Activated naive CD8-positive, alpha-beta T cell treated with anti-CD3 and anti-CD28 coated beads, Interleukin-2, amount 50 U/mL, for 24 hours (primary cell): Measurements from ENCODE around the gene RRP8.

Source experiments
- ATAC-seq: fragments of 150-1000 bp; cut with Tn5 transposase; one replicate; pipeline ENCODE4 v1.10.0; 2021
- DNase-seq: peaks from one replicate; pipeline ENCODE4 v3.0.0; 2021
- H3K27ac Mint-ChIP-seq: one replicate; pipeline ENCODE4 v1.8.0; 2021; ENCODE audit warnings: mild to moderate bottlenecking, mixed read lengths
- H3K27me3 Mint-ChIP-seq: one replicate; pipeline ENCODE4 v1.8.0; 2021; ENCODE audit warnings: mixed read lengths
- H3K36me3 Mint-ChIP-seq: one replicate; pipeline ENCODE4 v1.8.0; 2021; ENCODE audit warnings: low read depth, mixed read lengths
- H3K4me1 Mint-ChIP-seq: one replicate; pipeline ENCODE4 v1.8.0; 2021; ENCODE audit warnings: mixed read lengths
- H3K4me3 Mint-ChIP-seq: one replicate; pipeline ENCODE4 v1.8.0; 2021; ENCODE audit warnings: mild to moderate bottlenecking, moderate library complexity, mixed read lengths
- H3K9me3 Mint-ChIP-seq: one replicate; pipeline ENCODE4 v1.8.0; 2021; ENCODE audit warnings: mixed read lengths

The RRP8 gene

GRCh38 chr11:6565325-6565724 lies 38.1 kb downstream of the RRP8 start:
- H3K4me1 Mint-ChIP-seq, result no peaks in the 10 kb centered on the region
- DNase-seq, result no peak
- H3K27me3 Mint-ChIP-seq, result no peaks in the 10 kb centered on the region
- H3K27ac Mint-ChIP-seq, result no peak overlapping the region
- ATAC-seq, result no peak
- H3K36me3 Mint-ChIP-seq, result peaks cover 3% of the 10 kb centered on the region
- H3K4me3 Mint-ChIP-seq, result no peak overlapping the region
- H3K9me3 Mint-ChIP-seq, result no peaks in the 10 kb centered on the region

- no peak overlapping the region for H3K27ac Mint-ChIP-seq
- no peaks in the 10 kb centered on the region for H3K4me1 Mint-ChIP-seq
- H3K27me3 Mint-ChIP-seq, result no peaks in the 10 kb centered on the region
- no peaks in the 10 kb centered on the region for H3K36me3 Mint-ChIP-seq
- DNase-seq, result no peak
- no peaks in the 10 kb centered on the region for H3K9me3 Mint-ChIP-seq
- ATAC-seq, result no peak
- H3K4me3 Mint-ChIP-seq, result no peak overlapping the region
These were observed 39.7 kb downstream of the RRP8 start for GRCh38 chr11:6563667-6564066.

- Mint-ChIP-seq H3K9me3 (no peaks in the 10 kb centered on the region), H3K4me1 (no peaks in the 10 kb centered on the region), H3K27me3 (no peaks in the 10 kb centered on the region), H3K36me3 (no peaks in the 10 kb centered on the region), H3K4me3 (no peak overlapping the region), H3K27ac (no peak overlapping the region)
- no peak for ATAC-seq
- no peak for DNase-seq
These were observed 40.2 kb downstream of the RRP8 start for GRCh38 chr11:6563121-6563619.

GRCh38 chr11:6561288-6561687 lies 42.1 kb downstream of the RRP8 start:
- no peak for ATAC-seq
- no peaks in the 10 kb centered on the region for H3K9me3 Mint-ChIP-seq
- DNase-seq, result no peak
- H3K4me1 Mint-ChIP-seq, result no peaks in the 10 kb centered on the region
- H3K27ac Mint-ChIP-seq, result no peak overlapping the region
- no peaks in the 10 kb centered on the region for H3K27me3 Mint-ChIP-seq
- no peaks in the 10 kb centered on the region for H3K36me3 Mint-ChIP-seq
- no peak overlapping the region for H3K4me3 Mint-ChIP-seq

DNA sequence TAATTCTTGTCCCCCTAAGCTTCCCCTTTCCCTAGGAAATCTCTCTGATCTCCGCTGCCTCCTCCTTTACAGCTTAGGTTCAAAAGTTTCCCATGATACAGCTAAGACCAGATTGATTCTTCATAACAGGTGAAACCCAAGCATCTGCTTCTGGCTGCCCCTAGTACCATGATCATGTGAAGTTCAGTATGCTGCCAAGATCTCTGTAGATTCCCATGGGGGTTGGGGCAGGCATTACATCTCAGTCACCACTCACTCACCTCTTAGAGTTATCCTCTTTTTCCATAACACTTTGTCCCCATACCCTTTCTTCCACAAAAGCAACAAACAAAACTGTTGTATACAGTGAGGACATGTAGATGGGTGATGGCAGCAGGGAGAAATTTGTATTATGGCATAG lies 44.0 kb downstream of the RRP8 start:
- Mint-ChIP-seq H3K27ac (no peak overlapping the region), H3K36me3 (no peaks in the 10 kb centered on the region), H3K27me3 (no peaks in the 10 kb centered on the region), H3K4me3 (no peak overlapping the region), H3K9me3 (no peaks in the 10 kb centered on the region), H3K4me1 (no peaks in the 10 kb centered on the region)
- no peak for DNase-seq
- ATAC-seq, result no peak

GRCh38 chr11:6557761-6558674 lies 45.4 kb downstream of the RRP8 start:
- H3K4me3 Mint-ChIP-seq, result no peak overlapping the region
- no peak for ATAC-seq
- H3K27ac Mint-ChIP-seq, result no peak overlapping the region

DNA sequence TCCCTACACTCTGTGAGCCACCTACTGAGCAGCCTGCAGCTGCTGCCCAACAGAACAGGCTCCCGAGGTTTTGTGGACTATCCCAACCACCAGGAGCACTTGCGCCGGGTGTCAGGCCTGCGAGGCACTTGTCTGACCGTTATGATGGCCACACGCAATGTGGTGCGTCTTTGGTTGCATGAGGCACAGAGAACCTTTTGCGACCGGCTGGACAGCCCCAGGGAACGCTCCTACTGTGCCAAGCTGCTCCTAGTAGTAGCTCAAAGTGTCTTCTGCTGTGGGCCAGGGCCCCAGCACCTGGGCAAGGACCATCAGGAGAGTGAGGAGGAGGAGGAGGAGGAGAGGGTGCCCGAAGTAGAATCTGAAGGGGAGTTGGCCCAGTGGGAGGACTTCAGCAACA lies 46.4 kb downstream of the RRP8 start:
- Mint-ChIP-seq H3K4me1 (no peaks in the 10 kb centered on the region), H3K9me3 (no peaks in the 10 kb centered on the region), H3K4me3 (no peak overlapping the region), H3K27me3 (no peaks in the 10 kb centered on the region), H3K27ac (no peak overlapping the region), H3K36me3 (no peaks in the 10 kb centered on the region)
- DNase-seq (no peak), ATAC-seq (no peak)

More at GRCh38 chr11:6557761-6558674, 45.4 kb downstream of the RRP8 start:
- Mint-ChIP-seq H3K27me3 (no peaks in the 10 kb centered on the region), H3K4me1 (no peaks in the 10 kb centered on the region), H3K9me3 (no peaks in the 10 kb centered on the region), H3K36me3 (no peaks in the 10 kb centered on the region)
- DNase-seq, result no peak

DNA sequence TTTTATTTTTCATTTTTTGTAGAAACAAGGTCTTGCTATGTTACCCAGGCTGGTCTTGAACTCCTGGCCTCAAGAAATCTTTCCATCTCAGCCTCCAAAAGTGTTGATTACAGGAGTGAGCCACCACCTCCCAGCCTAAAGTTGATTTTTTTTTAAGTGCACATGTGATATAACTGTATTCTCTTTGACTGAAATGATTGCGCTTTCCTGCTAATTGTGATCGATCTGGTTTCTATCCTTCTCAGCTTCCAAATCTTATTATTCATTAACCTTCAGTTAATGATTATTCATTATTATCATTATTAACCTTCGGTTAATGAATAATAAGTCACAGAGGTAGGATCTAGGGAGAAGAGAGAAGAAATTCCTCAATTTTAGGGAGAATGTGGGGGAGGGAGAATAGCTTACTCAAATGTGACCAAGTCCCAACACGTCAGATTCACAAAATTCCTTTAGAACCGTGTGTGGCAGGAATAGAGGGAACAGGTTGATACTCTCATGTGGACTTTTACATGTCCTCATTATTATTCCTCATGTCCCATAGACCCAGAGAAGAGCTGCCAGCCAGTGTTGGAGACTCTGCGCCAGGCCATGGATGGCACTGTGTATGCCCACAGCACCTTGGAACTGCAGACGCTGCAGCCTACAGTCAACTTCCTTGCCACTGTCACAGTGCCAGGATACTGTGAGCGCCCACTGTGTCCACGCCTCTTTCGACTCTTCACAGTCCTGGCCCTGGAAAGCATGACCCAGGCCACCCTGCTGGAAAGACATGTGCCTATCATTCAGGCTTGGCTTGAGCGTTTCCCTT lies 47.1 kb downstream of the RRP8 start:
- Mint-ChIP-seq H3K27ac (no peak overlapping the region), H3K4me3 (no peak overlapping the region), H3K27me3 (no peaks in the 10 kb centered on the region), H3K4me1 (no peaks in the 10 kb centered on the region), H3K9me3 (no peaks in the 10 kb centered on the region), H3K36me3 (no peaks in the 10 kb centered on the region)
- no peak for DNase-seq
- no peak for ATAC-seq

- Mint-ChIP-seq H3K27ac (no peak overlapping the region), H3K4me3 (no peak overlapping the region), H3K36me3 (no peaks in the 10 kb centered on the region), H3K4me1 (no peaks in the 10 kb centered on the region), H3K9me3 (no peaks in the 10 kb centered on the region), H3K27me3 (no peaks in the 10 kb centered on the region)
- no peak for DNase-seq
- ATAC-seq, result no peak
These were observed 48.3 kb downstream of the RRP8 start for GRCh38 chr11:6554828-6555706.

- H3K9me3 Mint-ChIP-seq, result no peaks in the 10 kb centered on the region
- H3K27me3 Mint-ChIP-seq, result no peaks in the 10 kb centered on the region
- no peak overlapping the region for H3K27ac Mint-ChIP-seq
- H3K36me3 Mint-ChIP-seq, result no peaks in the 10 kb centered on the region
- H3K4me3 Mint-ChIP-seq, result no peak overlapping the region
- ATAC-seq (no peak), DNase-seq (no peak)
- no peaks in the 10 kb centered on the region for H3K4me1 Mint-ChIP-seq
These were observed 49.8 kb downstream of the RRP8 start for GRCh38 chr11:6553634-6554033.

DNA sequence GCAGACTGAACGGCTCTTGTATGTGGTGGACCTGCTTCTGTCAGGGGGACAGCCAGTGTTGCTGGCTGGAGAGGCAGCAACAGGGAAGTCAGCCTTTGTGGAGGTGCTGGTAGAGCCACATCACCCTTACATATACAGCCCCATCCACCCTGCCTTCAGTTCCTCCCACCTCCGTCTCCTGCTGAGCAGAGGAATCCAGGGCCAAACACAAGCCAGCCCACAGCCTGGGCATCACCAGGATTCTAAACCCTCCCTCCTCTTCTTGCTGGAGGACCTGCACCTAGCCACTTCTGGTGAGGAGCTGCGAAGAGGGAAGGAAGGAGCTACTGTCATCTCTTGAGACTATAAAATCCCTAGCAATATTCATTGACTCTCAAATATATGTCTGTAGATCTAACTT lies 54.8 kb downstream of the RRP8 start:
- no peak for ATAC-seq
- Mint-ChIP-seq H3K27me3 (no peaks in the 10 kb centered on the region), H3K27ac (no peak overlapping the region), H3K4me3 (no peak overlapping the region), H3K36me3 (peaks cover 4% of the 10 kb centered on the region), H3K9me3 (no peaks in the 10 kb centered on the region), H3K4me1 (no peaks in the 10 kb centered on the region)
- no peak for DNase-seq

- Mint-ChIP-seq H3K36me3 (peaks cover 4% of the 10 kb centered on the region), H3K27ac (no peak overlapping the region), H3K4me3 (no peak overlapping the region), H3K4me1 (no peaks in the 10 kb centered on the region), H3K27me3 (no peaks in the 10 kb centered on the region), H3K9me3 (no peaks in the 10 kb centered on the region)
- ATAC-seq (no peak), DNase-seq (no peak)
These were observed 55.3 kb downstream of the RRP8 start for GRCh38 chr11:6548121-6548520.

DNA sequence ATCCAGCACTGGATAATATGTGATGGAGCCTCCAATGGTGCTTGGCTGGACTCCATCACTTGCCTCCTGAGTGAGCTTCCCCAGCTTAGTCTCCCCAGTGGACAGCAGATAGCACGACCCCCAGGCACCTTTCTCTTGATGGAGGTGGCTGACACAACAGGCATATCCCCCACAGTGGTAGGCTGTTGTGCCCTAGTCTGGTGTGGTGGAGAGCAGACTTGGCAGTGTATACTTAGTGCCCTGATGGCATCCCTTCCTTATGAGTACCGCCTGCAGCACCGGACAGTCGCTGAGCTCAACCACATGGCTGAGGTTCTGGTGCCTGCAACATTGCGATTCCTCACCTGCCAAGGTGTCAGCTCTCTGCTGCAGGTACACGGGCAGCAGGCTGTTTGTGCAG lies 56.2 kb downstream of the RRP8 start:
- no peak for DNase-seq
- H3K36me3 Mint-ChIP-seq, result peaks cover 4% of the 10 kb centered on the region
- no peaks in the 10 kb centered on the region for H3K27me3 Mint-ChIP-seq
- no peaks in the 10 kb centered on the region for H3K9me3 Mint-ChIP-seq
- no peak for ATAC-seq
- H3K27ac Mint-ChIP-seq, result no peak overlapping the region
- no peaks in the 10 kb centered on the region for H3K4me1 Mint-ChIP-seq
- no peak overlapping the region for H3K4me3 Mint-ChIP-seq

DNA sequence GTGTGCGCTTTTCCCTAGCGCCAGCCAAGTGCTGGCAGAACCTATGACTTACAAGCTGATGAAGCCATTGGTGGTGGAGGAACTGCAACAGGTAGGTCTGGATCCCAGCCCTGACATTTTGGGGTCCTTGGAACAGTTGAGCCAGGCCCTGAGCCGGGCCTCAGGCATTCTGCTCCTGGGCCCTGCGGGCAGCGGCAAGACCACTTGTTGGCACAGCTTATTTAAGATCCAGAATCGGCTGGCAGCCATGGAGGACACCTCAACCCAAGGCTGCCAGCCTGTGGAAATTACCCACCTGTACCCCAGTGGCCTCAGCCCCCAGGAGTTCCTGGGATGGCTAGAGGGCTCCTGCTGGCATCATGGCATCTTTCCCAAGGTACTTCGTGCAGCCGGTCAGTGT lies 56.7 kb downstream of the RRP8 start:
- no peak overlapping the region for H3K4me3 Mint-ChIP-seq
- no peaks in the 10 kb centered on the region for H3K4me1 Mint-ChIP-seq
- ATAC-seq (no peak), DNase-seq (no peak)
- H3K36me3 Mint-ChIP-seq, result peaks cover 4% of the 10 kb centered on the region
- no peaks in the 10 kb centered on the region for H3K27me3 Mint-ChIP-seq
- no peak overlapping the region for H3K27ac Mint-ChIP-seq
- no peaks in the 10 kb centered on the region for H3K9me3 Mint-ChIP-seq
